ENCODE measurements around the gene LINC00632.

LINC00632 gene

DNA sequence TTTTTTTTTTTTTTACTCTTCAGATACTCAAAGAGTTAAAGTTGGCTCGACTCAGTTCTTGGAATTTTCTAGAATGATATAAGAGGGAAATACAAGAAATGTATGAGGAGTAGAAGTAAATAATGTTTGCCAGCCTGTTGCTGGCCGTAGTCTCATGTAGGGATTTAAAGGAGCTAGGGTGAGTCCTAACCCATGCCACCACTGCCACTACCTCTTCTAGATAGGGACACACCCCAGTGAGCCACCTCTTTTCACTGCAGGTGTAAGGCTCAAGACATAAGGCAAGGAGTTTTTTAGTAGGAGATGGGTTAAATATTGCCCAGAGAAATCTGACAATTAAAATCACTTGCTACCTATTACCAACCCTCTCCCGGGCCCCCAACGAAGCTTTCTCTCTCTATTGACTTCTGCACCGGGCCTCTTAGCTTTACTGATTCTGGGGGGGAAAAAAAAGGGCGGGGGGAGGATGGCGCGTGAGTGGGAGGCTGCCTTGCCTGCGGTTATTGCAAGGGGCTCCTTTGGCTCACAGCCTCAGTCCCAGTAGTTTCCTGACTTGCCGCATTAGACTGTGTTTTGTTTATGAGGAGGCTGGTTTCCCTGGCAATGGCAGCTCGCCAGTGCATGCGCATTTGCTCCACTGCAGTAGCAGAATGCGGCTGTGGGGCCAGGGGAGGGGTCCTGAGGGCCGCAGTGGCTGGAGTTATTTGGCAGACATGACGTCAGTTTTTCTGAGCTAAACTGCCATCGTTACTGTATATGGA, 3.0 kb downstream of the LINC00632 start:
- Histone ChIP-seq H3K79me2 (ENCODE audit: insufficient read depth, low read length) (no peaks in the 10 kb centered on the region), H3K27me3 (ENCODE audit: low read length) (no peaks in the 10 kb centered on the region), H3K9me2 (replicated peaks; ENCODE audit: insufficient read depth, low read length) (no peaks in the 10 kb centered on the region), H2AFZ (ENCODE audit: low read depth, low read length, severe bottlenecking) (no peak overlapping the region), H3K4me2 (ENCODE audit: low read depth, low read length, poor library complexity, severe bottlenecking) (no peak overlapping the region), H4K20me1 (ENCODE audit: low read depth, low read length) (no peaks in the 10 kb centered on the region), H3F3A (ENCODE audit: insufficient read depth) (no peaks in the 10 kb centered on the region), H3K36me3 (ENCODE audit: low read length) (no peaks in the 10 kb centered on the region), H3K27ac (ENCODE audit: low read depth, low read length) (no peak overlapping the region), H3K4me3 (ENCODE audit: insufficient read depth, low read length, poor library complexity, severe bottlenecking) (no peak overlapping the region), H3K9me3 (ENCODE audit: insufficient read depth, low read length) (no peaks in the 10 kb centered on the region), H3K9ac (ENCODE audit: low read length) (no peak overlapping the region)
- TF ChIP-seq CTCF (IDR thresholded peaks at IDR 0.05; ENCODE audit: insufficient read depth, low read length, poor library complexity, severe bottlenecking) (no peak), EZH2phosphoT487 (conservative IDR thresholded peaks at IDR 0.05; ENCODE audit: low read length) (no peak)

- Histone ChIP-seq H3F3A (ENCODE audit: insufficient read depth) (no peaks in the 10 kb centered on the region), H3K9me3 (ENCODE audit: insufficient read depth, low read length) (no peaks in the 10 kb centered on the region), H3K4me3 (ENCODE audit: insufficient read depth, low read length, poor library complexity, severe bottlenecking) (no peak overlapping the region), H3K79me2 (ENCODE audit: insufficient read depth, low read length) (no peaks in the 10 kb centered on the region), H4K20me1 (ENCODE audit: low read depth, low read length) (no peaks in the 10 kb centered on the region), H2AFZ (ENCODE audit: low read depth, low read length, severe bottlenecking) (no peak overlapping the region), H3K4me2 (ENCODE audit: low read depth, low read length, poor library complexity, severe bottlenecking) (no peak overlapping the region), H3K27ac (ENCODE audit: low read depth, low read length) (no peak overlapping the region), H3K9ac (ENCODE audit: low read length) (no peak overlapping the region), H3K36me3 (ENCODE audit: low read length) (no peaks in the 10 kb centered on the region), H3K27me3 (ENCODE audit: low read length) (no peaks in the 10 kb centered on the region), H3K9me2 (replicated peaks; ENCODE audit: insufficient read depth, low read length) (no peaks in the 10 kb centered on the region)
- TF ChIP-seq EZH2phosphoT487 (conservative IDR thresholded peaks at IDR 0.05; ENCODE audit: low read length) (no peak), CTCF (IDR thresholded peaks at IDR 0.05; ENCODE audit: insufficient read depth, low read length, poor library complexity, severe bottlenecking) (no peak)
Observed at GRCh38 chrX:140713174-140713539, 3.6 kb downstream of the LINC00632 start.

- H3K27me3 ChIP-seq (ENCODE audit: low read length), result no peaks in the 10 kb centered on the region
- no peaks in the 10 kb centered on the region for H3K9me2 ChIP-seq (replicated peaks; ENCODE audit: insufficient read depth, low read length)
- TF ChIP-seq CTCF (IDR thresholded peaks at IDR 0.05; ENCODE audit: insufficient read depth, low read length, poor library complexity, severe bottlenecking), result no peak
- no peak for TF ChIP-seq EZH2phosphoT487 (conservative IDR thresholded peaks at IDR 0.05; ENCODE audit: low read length)
- no peak overlapping the region for H3K9ac ChIP-seq (ENCODE audit: low read length)
- no peak overlapping the region for H2AFZ ChIP-seq (ENCODE audit: low read depth, low read length, severe bottlenecking)
- H3F3A ChIP-seq (ENCODE audit: insufficient read depth), result no peaks in the 10 kb centered on the region
- no peaks in the 10 kb centered on the region for H3K9me3 ChIP-seq (ENCODE audit: insufficient read depth, low read length)
- H3K27ac ChIP-seq (ENCODE audit: low read depth, low read length), result no peak overlapping the region
- H3K79me2 ChIP-seq (ENCODE audit: insufficient read depth, low read length), result no peaks in the 10 kb centered on the region
- no peak overlapping the region for H3K4me2 ChIP-seq (ENCODE audit: low read depth, low read length, poor library complexity, severe bottlenecking)
- H3K4me3 ChIP-seq (ENCODE audit: insufficient read depth, low read length, poor library complexity, severe bottlenecking), result no peak overlapping the region
- no peaks in the 10 kb centered on the region for H4K20me1 ChIP-seq (ENCODE audit: low read depth, low read length)
- H3K36me3 ChIP-seq (ENCODE audit: low read length), result no peaks in the 10 kb centered on the region
Observed at GRCh38 chrX:140715787-140716186, 6.2 kb downstream of the LINC00632 start.
